Osteocyte (in vitro differentiated cells): ENCODE data around the gene SCAPER. TPM values are rescaled to one million over a fixed set of nuclear protein-coding genes. Genes with fewer than 3 reads are reported as not detected.
"Not testable (repeated sequence)": the region's sequence is repeated elsewhere in the genome, so short reads cannot be mapped to it uniquely, and the experiment has no call there.

Source experiments
- DNase-seq: peaks from one replicate; pipeline ENCODE4 v3.0.0; 2021; ENCODE audit warnings: mixed read lengths; ENCODE audit not compliant: unreplicated experiment; ENCODE audit errors: extremely low spot score
- H3K27ac Mint-ChIP-seq: one replicate; pipeline ENCODE4 v1.8.0; 2021; ENCODE audit warnings: mild to moderate bottlenecking, mixed read lengths; ENCODE audit not compliant: unreplicated experiment
- H3K27me3 Mint-ChIP-seq: one replicate; pipeline ENCODE4 v1.8.0; 2021; ENCODE audit warnings: mixed read lengths; ENCODE audit not compliant: unreplicated experiment
- H3K36me3 Mint-ChIP-seq: one replicate; pipeline ENCODE4 v1.8.0; 2021; ENCODE audit warnings: mixed read lengths; ENCODE audit not compliant: unreplicated experiment
- H3K4me1 Mint-ChIP-seq: one replicate; pipeline ENCODE4 v1.8.0; 2021; ENCODE audit warnings: mixed read lengths; ENCODE audit not compliant: unreplicated experiment
- H3K4me3 Mint-ChIP-seq: one replicate; pipeline ENCODE4 v1.8.0; 2021; ENCODE audit warnings: mild to moderate bottlenecking, moderate library complexity, mixed read lengths; ENCODE audit not compliant: unreplicated experiment
- H3K9me3 Mint-ChIP-seq: one replicate; pipeline ENCODE4 v1.8.0; 2021; ENCODE audit warnings: mixed read lengths; ENCODE audit not compliant: unreplicated experiment
- total RNA-seq: library from RNA; stranded (reverse); gene quantifications from 2 replicates; pipeline ENCODE4 v1.2.1, GENCODE V29; 2021
- TF ChIP-seq, protein P1 (sequence below): fragments of 200-600 bp; sonication (generic); IDR thresholded peaks from 2 replicates; pipeline ENCODE4 v1.5.0; 2021; ENCODE audit warnings: antibody characterized with exemption, mild to moderate bottlenecking, moderate library complexity

SCAPER gene
- total RNA-seq, 1 donor from 2014 or later = 20.0 TPM

- Mint-ChIP-seq H3K9me3 (no peaks in the 10 kb centered on the region), H3K4me1 (no peaks in the 10 kb centered on the region), H3K4me3 (no peak overlapping the region), H3K27me3 (peaks cover 73% of the 10 kb centered on the region), H3K36me3 (no peaks in the 10 kb centered on the region), H3K27ac (no peak overlapping the region)
- no peak for DNase-seq
- TF ChIP-seq, protein P1, sequence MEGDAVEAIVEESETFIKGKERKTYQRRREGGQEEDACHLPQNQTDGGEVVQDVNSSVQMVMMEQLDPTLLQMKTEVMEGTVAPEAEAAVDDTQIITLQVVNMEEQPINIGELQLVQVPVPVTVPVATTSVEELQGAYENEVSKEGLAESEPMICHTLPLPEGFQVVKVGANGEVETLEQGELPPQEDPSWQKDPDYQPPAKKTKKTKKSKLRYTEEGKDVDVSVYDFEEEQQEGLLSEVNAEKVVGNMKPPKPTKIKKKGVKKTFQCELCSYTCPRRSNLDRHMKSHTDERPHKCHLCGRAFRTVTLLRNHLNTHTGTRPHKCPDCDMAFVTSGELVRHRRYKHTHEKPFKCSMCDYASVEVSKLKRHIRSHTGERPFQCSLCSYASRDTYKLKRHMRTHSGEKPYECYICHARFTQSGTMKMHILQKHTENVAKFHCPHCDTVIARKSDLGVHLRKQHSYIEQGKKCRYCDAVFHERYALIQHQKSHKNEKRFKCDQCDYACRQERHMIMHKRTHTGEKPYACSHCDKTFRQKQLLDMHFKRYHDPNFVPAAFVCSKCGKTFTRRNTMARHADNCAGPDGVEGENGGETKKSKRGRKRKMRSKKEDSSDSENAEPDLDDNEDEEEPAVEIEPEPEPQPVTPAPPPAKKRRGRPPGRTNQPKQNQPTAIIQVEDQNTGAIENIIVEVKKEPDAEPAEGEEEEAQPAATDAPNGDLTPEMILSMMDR = no peak
Measured at GRCh38 chr15:76324066-76324465, 581.1 kb downstream of the SCAPER start.

DNA sequence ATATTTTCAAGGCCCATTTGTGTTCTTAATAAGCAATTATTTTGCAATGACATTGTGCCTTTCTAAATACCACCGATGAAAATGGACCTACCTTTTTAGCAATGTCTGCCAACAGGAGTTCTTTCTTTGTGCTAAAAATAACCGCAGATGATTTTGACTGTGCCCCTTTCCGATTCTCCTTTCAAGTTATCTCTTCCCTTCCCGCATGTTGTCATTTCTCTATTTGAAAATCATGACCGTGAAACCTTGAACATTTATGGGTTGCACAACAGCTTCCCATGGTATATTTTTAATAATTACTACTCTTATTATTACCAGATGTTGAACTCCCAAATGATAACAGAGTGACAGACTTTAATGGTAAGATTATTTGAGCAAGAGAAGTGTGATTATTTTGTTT lies 583.5 kb downstream of the SCAPER start:
- Mint-ChIP-seq H3K36me3 (no peaks in the 10 kb centered on the region), H3K4me1 (no peaks in the 10 kb centered on the region)
- TF ChIP-seq, protein P1 = no peak

DNA sequence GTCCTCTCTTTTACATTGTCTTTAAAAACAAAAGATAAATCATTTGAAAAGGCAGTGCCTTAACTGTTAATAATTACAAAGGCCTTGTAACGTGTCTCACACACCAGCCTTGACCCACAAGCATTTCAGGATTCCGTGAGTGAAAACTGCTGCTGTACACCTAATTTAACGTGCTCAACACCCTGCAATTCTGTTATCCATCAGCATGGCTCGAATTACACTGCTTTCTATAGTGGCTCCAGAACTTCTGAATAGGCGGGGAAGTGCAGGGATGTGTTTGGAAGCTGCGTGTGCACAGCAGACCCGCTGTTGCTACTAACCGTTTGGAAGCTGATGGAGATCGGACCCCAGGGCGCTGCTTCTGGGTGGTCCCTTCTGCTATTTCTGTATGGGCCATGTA lies 584.0 kb downstream of the SCAPER start:
- Mint-ChIP-seq H3K27ac (no peak overlapping the region), H3K27me3 (peaks cover 52% of the 10 kb centered on the region), H3K36me3 (no peaks in the 10 kb centered on the region), H3K4me1 (no peaks in the 10 kb centered on the region), H3K9me3 (no peaks in the 10 kb centered on the region), H3K4me3 (no peak overlapping the region)
- DNase-seq = peak; percentile 25
- TF ChIP-seq, protein P1 = no peak

More for the DNA sequence above, 583.5 kb downstream of the SCAPER start:
- DNase-seq = no peak
- no peak overlapping the region for H3K27ac Mint-ChIP-seq
- no peaks in the 10 kb centered on the region for H3K9me3 Mint-ChIP-seq
- no peak overlapping the region for H3K4me3 Mint-ChIP-seq
- H3K27me3 Mint-ChIP-seq = peaks cover 54% of the 10 kb centered on the region

DNA sequence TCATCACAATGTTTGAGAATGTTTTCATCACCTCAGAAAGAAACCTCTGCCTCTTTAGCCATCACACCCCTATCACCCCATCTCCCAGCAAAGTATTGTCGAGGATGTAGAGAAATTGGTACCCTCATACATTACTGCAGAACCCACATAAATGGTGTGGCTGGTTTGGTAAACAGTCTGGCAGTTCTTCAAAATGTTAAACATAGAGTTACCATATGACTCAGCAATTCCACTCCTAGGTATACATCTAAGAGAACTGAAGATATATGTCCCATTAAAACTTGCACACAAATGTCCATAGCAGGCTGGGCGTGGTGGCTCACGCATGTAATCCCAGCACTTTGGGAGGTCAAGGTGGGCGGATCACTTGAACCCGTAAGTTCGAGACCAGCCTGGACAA lies 585.1 kb downstream of the SCAPER start:
- H3K4me1 Mint-ChIP-seq = no peaks in the 10 kb centered on the region

DNA sequence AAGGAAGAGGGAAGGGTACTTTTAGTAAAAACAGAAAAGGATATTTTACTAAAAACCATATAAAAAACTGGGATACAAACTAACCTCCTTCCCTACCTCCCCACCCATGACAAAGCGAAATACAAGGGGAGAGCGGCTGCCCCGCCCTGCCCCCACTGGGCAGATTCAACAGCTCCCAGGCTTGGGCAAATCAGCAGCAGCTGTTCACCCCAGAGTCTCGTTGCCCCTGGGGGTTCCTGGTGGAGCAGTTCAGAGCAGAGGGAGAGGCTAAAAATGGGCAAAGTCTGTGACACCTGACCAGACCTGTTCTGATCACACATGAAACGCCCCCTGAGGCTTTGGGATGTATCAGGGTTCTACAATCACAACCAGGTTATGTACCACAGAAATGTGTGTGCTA lies 591.4 kb downstream of the SCAPER start:
- Mint-ChIP-seq H3K36me3 (peaks cover 1% of the 10 kb centered on the region), H3K4me3 (no peak overlapping the region), H3K27me3 (peaks cover 2% of the 10 kb centered on the region), H3K27ac (no peak overlapping the region), H3K4me1 (peaks cover 25% of the 10 kb centered on the region), H3K9me3 (no peaks in the 10 kb centered on the region)
- DNase-seq = peak; percentile 70
- TF ChIP-seq, protein P1 = no peak

More for the DNA sequence above, 585.1 kb downstream of the SCAPER start:
- TF ChIP-seq, protein P1 = no peak
- no peaks in the 10 kb centered on the region for H3K9me3 Mint-ChIP-seq
- H3K27ac Mint-ChIP-seq = no peak overlapping the region
- peaks cover 43% of the 10 kb centered on the region for H3K27me3 Mint-ChIP-seq
- no peaks in the 10 kb centered on the region for H3K36me3 Mint-ChIP-seq
- H3K4me3 Mint-ChIP-seq = no peak overlapping the region
- no peak for DNase-seq

- Mint-ChIP-seq H3K4me3 (peak overlapping the region; percentile 86), H3K4me1 (peaks cover 29% of the 10 kb centered on the region)
- peak; percentile 13 for DNase-seq
- H3K27me3 Mint-ChIP-seq, H3K9me3 Mint-ChIP-seq, H3K36me3 Mint-ChIP-seq, H3K27ac Mint-ChIP-seq: not testable (repeated sequence)
Measured at GRCh38 chr15:76313175-76313567, 592.0 kb downstream of the SCAPER start.
